ENCODE results near the gene ABHD5.
"Not testable (repeated sequence)": the region's sequence is repeated elsewhere in the genome, so short reads cannot be mapped to it uniquely, and the experiment has no call there.

ABHD5 gene

DNA sequence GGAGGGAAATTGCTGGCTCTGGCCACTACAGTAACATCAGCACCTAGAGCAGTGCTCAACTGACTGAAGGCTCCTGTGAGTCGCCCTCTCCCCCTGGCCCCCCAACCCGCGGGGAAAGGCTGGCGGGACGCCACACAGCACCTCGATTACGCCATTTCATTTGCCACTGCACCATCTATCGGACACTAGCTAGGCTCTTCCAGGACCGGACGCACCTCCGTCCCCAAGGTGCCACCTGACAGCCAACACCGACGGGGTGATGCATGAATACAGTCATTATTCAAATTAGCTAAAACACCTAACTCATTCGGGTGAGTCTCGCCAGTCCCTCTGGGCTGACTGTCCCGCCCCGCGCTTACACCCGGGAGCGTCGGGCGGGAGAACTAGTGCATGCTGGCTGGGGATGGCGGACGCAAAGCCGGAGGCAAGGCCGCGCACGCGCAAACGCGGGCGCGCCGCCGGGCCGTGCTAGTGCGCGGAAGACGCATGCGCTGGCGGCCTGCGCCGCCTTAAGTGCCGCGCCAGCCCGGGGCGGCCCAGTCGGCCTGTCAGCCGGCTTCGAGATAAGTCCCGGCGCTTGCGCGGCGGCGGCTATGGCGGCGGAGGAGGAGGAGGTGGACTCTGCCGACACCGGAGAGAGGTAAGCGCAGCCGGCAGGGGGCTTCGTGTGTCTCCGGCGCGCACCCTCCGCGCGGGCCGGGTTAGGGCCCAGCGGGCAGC, at the start of gene ABHD5:
TSS of gene ABHD5 (plus strand) at position 539 of the 720 bp plus-strand sequence. CDS start at position 594, 55 bp downstream.
- peak; percentile 73 for DNase-seq (ENCODE audit: low read depth)

DNA sequence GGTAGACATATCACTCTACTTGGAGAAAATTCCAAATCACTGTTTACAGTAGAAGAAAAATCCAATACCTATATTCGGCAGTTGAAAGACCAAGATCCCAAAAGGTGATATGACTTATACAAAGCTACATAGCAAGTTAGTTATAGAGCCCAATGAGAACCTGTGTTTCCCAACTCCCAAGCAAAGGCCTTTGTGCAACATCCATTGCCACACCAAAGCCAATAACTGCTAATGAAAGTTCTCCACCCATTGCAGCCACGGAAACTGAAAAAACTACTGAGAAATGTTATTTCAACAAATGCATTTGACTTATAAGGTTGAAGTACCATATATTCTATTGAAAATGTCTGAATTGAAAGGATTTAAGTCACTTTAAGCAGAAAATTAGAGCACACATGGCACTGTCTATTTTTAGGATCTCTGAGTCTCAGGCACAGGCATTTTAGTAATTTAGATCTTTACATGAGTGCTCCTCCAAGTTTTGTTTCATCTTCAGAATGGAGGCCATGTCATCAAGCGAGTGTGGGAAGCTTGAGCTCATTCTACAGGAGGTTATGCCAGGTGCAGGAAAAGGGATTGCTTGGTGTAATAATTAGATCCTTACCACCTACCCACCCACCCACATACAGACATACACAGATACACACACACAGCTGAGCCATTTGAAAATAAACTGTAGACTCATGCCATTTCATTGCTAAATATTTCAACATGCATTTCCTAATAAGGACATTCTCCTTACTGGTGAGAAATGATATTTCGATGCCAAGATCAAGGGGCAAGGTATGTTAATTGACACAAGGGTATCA, 49.2 kb upstream of the ABHD5 start:
- no peak for DNase-seq (ENCODE audit: low read depth)

DNA sequence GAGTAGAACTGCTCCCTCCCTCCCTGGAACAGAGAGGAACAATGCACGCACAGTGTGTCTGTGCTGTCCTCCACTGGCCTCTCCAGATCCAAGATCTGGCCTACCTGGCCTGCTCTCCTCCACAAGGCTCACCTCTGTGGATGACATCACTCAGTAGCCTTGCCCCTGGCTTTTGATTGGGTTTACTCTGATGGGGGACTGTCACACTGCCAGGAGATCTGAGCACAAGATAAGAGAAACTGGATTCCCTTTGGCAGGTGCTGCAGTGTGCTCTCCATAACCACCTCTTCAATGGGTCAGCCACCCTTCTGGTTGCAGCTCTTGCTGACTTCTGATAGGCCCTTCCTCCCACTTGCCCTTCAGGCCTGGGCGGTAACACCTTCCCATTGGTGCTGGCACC, 46.3 kb upstream of the ABHD5 start:
- no peak for DNase-seq (ENCODE audit: low read depth)

DNA sequence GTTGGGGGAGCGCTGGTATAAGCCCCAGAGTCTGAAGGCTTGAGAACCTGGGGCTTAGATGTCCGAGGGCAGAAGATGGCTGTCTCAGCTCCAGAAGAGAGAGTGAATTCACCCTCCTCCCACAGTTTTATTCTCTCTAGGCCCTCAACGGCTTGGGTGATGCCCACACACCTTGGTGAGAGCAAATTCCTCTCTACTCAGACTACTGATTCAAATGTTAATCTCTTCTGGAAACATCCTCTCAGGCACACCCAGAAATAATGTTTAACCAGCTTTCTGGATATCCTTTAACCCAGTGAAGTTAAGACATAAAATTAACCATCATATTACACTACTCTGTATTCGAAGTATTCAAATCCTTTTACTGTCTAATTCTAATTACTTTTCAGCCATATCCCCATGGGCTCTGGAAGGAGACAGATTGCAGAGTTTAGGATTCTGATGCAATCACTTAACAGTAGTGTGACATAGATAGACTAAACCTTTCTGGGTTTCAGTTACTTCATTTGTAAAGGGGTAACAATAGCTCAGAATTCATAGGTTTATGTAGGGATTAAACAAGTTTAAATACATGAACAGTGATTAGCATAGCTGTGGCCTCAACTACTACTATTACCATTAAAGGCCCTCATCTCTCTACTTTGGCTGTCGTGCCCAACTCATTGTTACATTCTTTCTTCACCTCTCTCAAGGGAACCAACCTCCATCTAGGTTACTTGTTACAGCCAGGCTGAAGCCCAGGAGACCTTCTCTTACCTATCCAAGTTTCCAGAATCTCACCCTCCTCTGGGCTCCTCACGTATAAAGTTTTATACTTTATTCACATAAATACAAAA, 43.2 kb upstream of the ABHD5 start:
- DNase-seq (ENCODE audit: low read depth) = no peak

DNA sequence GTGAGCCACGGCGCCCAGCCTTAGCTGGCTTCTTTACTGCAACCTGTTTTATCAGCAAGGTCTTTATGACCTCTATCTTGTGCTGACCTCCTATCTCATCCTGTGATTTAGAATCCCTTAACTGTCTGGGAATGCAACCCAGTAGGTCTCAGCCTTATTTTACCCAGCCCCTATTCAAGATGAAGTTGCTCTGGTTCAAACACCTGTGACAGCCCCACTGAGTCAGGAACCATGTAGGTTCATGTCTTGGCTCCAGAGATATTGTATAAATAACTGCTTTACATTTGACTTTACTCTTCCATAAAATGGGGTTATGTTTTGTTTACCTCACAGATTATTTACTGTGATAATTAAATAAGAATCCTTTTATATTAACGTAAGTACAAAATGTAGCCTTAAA, 41.8 kb upstream of the ABHD5 start:
- DNase-seq (ENCODE audit: low read depth) = no peak

DNA sequence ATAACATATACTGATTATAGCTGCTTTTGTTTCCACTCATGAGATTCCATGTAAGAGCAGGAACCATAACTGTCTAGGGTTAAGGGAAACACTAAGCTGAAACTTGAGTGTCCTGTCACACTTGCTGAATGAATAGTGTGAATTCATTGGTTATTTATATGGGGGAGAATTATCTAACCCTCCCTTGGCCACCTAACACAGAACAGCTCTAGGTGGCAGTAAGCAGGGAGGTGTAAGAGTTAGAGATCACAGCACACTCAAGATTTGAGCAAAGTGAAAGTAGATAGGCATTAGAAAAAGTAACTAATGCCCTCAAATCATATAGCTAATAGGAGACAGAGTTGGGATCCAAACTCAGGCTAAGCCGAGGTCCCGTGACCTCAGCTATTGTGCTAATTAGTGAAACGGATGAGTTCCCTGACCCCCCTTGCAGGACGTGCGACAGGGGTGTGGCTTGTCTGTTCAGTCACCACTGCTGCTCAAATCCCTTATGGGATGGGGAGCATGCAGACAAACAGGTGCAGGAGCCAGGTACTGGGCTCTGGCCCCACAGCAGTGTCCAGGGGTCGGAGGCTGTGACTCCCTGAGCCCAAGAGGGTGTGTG, 41.3 kb upstream of the ABHD5 start:
- DNase-seq (ENCODE audit: low read depth) = no peak

DNA sequence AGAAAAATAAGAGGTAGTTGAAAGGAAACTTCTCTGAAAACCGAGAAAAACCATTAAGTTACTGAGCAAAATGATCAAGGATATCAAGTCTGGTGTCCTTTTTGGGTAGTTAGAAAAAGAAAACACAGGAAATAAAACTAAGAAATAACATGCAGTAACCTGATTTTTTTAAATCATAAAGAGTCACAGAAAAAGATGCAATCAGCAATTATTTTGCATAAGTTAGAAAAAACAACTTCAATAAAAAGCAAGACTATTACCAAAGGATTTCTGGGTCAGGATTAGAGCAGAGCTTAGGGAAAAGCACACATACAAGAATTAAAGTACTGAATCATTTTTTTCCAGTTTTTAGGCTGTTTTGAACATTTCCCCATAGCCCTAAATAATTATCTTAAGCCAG, 40.4 kb upstream of the ABHD5 start:
- no peak for DNase-seq (ENCODE audit: low read depth)

DNA sequence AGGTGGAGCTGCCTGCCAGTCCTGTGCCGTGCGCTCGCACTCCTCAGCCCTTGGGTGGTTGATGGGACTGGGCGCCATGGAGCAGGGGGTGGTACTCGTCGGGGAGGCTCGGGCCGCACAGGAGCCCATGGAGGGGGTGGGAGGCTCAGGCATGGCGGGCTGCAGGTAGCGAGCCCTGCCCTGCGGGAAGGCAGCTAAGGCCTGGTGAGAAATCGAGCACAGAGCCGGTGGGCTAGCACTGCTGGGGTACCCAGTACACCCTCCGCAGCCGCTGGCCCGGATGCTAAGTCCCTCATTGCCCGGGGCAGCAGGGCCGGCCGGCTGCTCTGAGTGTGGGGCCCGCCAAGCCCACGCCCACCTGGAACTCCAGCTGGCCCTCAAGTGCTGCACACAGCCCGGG, 34.3 kb upstream of the ABHD5 start:
- DNase-seq (ENCODE audit: low read depth) = not testable (repeated sequence)

DNA sequence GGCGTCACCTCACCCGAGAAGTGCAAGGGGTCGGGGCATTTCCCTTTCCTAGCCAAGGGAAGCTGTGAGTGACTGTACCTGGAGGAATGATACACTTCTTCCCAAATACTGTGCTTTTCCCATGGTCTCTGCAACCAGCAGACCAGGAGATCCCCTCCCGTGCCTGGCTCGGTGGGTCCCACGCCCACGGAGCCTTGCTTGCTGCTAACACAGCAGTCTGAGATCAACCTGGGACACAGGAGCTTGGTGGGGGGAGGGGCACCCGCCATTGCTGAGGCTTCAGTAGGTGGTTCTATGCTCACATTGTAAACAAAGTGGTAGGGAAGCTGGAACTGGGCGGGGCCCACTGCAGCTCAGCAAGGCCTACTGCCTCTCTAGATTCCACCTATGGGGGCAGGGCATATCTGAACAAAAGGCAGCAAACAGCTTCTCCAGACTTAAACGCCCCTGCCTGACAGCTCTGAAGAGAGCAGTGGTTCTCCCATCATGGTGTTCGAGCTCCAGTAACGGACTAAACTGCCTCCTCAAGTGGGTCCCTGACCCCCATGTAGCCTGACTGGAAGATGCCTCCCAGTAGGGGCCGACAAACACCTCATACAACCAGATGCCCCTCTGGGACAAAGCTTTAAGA, 31.4 kb upstream of the ABHD5 start:
- DNase-seq (ENCODE audit: low read depth) = no peak

DNA sequence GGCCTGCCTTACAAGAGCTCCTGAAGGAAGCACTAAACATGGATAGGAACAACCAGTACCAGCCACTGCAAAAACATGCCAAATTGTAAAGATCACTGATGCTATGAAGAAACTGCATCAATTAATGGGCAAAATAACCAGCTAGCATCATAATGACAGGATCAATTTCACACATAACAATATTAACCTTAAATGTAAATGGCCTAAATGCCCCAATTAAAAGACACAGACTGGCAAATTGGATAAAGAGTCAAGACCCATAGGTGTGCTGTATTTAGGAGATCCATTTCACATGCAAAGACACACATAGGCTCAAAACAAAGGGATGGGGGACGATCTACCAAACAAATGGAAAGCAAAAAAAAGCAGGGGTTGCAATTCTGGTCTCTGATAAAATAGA, 29.4 kb upstream of the ABHD5 start:
- DNase-seq (ENCODE audit: low read depth) = not testable (repeated sequence)

DNA sequence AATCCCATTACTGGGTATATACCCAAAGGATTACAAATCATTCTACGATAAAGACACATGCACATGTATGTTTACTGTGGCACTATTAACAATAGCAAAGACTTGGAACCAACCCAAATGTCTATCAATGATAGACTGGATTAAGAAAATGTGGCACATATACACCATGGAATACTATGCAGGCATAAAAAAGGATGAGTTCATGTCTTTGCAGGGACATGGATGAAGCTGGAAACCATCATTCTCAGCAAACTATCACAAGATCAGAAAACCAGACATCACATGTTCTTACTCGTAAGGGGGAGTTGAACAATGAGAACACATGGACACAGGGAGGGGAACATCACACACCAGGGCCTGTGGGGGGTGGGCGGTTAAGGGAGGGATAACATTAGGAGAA, 25.7 kb upstream of the ABHD5 start:
- DNase-seq (ENCODE audit: low read depth) = not testable (repeated sequence)

DNA sequence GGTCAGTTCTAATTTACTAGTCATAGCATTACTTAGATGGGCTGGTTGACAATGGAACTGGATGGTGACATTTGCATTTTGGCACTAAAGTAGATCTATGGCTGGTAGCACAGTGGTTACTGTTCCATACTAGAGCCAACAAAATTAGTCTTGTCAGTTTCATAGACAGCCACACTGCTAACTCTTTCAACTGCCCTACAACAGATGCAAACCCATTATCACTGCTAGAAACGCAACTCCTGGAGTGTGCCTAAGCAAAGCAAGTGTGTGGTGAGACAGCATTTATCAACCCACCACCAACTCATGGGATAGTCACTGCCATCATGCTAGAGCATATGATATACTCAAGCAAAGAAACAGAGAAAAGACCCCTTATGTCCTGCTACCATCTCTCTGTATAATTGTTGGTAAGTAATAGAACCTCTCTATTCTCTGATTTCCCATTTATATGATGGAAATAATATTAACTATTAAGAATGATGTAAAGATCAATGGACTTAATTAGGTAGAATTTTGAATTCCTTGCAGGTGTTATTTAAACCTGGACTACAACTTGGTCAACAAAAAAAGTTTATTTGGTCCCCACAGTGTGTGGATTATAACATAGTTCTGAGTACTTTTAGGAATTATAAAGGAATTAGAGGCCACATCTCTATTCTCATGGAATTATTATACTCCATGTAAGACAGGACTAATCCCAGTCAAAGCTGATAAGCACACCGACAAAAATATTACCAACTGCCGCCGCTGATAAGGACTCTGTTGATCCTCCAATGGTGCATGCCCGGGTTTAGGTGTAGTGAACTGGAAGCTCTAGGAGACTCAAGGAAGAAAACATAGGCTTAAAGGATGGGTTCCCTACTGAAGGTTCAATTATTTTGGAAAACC, 19.9 kb upstream of the ABHD5 start:
- DNase-seq (ENCODE audit: low read depth) = no peak

DNA sequence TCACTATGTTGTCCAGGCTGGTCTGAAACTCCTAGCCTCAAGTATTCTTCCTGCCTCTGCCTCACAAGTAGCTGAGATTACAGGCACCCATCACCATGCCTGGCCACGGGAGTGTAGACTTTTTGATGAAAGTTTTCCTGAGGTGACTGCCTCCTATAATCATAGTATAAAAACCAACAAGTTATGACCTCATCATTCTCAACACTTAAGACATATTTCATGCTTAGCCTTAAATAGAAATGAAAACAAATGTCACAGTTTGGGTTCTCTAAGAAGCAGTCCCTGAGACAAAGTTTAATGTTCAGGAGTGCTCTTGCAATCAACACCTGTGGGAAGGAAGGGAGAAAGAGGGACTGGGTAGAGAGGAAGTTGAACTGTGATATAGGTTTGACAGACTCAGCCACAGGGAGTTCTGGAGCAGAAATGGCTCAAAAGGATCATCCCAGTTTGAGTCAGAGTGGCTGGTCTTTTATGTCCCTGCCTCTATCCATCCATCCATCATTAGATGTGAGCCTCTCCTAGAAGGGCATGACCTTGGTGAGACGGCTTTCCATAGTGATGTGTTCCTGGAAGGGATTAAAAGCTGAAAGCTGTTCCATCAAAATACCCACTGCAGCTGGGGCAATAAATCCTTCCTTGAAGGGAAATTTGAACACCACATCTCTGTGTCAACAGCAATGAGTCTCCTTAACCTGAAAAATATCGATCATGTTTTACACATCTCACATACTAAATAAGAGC, 16.2 kb upstream of the ABHD5 start:
- DNase-seq (ENCODE audit: low read depth) = no peak

DNA sequence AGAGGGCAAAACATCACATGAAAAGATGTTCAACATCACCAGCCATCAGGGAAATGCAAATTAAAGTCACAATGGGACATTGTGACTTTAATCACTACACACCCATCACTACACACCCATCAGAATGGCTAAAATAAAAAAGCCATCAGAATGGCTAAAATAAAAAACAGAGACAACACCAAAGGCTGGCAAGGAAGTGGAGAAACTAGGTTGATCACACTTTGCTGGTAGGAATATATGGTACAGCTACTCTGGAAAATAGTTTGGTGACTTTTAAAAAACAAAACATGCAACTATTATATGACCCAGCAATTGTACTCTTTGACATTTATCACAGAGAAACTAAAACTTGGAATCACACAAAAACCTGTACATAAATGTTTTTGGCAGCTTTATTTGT, 15.1 kb upstream of the ABHD5 start:
- no peak for DNase-seq (ENCODE audit: low read depth)

DNA sequence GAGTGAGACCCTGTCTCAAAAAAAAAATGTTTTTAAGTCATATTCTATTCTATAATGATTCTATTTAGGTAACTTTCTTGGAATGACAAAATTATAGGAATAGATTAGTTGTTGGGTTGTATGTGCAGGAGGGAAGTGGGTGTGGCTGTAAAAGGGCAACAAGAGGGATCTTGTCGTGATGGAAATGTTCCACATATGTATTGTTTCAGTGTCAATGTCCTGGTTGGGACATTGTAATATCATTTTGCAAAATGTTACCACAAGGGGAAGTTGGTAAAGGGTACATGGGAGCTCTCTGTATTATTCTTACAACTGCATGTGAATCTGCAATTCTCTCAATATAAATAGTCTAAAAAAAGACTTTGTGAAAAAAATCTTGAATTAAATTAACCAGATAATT, 14.3 kb upstream of the ABHD5 start:
- no peak for DNase-seq (ENCODE audit: low read depth)

DNA sequence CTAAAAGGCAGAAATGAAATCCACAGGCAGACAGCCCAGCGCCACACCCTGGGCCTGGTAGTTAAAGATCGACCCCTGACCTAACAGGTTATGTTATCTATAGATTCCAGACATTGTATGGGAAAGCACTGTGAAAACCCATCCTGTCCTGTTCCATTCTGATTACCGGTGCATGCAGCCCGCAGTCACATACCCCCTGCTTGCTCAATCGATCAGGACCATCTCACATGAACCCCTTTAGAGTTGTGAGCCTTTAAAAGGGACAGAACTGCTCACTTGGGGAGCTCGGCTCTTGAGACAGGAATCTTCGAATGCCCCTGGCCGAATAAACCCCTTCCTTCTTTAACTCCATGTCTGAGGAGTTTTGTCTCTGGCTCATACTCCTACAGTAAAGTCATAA, 12.4 kb upstream of the ABHD5 start:
- not testable (repeated sequence) for DNase-seq (ENCODE audit: low read depth)

DNA sequence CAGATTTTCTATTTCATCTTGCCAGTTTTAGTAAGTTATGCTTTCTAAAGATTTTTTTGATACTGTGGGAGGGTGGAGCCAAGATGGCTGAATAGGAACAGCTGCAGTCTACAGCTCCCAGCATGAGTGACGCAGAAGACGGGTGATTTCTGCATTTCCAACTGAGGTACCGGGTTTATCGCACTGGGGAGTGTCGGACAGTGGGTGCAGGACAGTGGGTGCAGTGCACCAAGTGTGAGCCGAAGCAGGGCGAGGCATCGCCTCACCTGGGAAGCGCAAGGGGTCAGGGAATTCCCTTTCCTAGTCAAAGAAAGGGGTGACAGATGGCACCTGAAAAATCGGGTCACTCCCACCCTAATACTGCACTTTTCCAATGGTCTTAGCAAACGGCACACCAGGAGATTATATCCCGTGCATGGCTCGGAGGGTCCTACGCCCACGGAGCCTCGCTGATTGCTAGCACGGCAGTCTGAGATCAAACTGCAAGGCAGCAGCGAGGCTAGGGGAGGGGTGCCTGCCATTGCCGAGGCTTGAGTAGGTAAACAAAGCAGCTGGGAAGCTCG, 11.8 kb upstream of the ABHD5 start:
- DNase-seq (ENCODE audit: low read depth) = not testable (repeated sequence)

DNA sequence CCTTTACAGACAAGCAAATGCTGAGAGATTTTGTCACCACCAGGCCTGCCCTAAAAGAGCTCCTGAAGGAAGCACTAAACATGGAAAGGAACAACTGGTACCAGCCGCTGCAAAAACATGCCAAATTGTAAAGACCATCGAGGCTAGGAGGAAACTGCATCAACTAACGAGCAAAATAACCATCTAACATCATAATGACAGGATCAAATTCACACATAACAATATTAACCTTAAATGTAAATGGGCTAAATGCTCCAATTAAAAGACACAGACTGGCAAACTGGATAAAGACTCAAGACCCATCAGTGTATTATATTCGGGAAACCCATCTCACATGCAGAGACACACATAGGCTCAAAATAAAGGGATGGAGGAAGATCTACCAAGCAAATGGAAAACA, 9.9 kb upstream of the ABHD5 start:
- DNase-seq (ENCODE audit: low read depth) = not testable (repeated sequence)

DNA sequence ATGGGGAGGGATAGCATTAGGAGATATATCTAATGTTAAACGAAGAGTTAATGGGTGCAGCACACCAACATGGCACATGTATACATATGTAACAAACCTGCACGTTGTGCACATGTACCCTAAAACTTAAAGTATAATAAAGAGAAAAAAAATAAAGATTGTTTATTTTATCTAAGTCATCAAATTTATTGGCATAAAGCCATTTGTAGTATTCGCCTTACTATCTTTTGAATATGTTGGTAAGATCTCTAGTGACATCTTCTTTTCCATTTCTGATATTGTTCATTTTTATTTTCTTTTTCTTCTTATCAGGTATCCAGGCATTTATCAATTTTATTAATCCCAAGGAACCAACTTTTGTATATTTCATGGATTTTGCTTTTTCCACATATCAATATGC, 5.8 kb upstream of the ABHD5 start:
- DNase-seq (ENCODE audit: low read depth) = no peak

DNA sequence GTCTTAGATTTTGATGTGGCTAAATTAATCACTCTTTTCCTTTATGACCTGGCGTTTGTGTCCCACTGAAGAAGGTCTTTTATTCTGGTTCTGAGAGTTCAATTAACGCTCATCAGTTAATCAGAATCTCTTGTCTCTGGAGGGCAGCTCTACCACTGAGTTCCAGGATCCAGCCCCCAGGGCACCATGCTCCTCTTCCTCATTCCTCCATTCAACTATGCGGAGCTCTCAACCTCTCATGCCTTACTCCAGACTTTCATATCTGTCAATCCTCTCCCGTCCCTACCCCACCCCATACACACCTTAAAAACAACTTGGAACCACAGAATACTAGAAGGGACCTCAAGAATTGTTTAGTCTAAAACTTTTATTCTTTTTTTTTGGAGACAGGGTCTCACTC, 4.8 kb upstream of the ABHD5 start:
- no peak for DNase-seq (ENCODE audit: low read depth)
